ENCODE measurements around the gene IGLL5.

GRCh38 chr22:22921575-22921974 is 34.0 kb downstream of the IGLL5 start:
- TF ChIP-seq EZH2phosphoT487 (IDR thresholded peaks at IDR 0.05; ENCODE audit: insufficient read depth, low read depth): no peak
- TF ChIP-seq EZH2 (IDR thresholded peaks at IDR 0.05; ENCODE audit: insufficient read depth, poor library complexity, severe bottlenecking): no peak
